ENCODE results near the gene TSPAN31.

DNA sequence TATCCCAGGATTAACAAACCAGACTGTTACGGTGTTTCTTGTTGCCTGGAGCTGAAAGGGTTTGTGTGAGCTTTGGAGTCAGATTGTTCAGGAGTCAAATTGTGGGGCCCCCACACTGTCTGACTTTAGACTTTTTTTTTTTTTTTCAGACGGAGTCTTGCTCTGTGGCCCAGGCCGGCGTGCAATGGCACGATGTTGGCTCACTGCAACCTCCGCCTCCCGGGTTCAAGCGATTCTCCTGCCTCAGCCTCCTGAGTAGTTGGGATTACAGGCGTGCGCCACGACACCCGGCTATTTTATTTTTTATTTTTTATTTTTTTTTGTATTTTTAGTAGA lies 38.6 kb downstream of the TSPAN31 start:
- TF ChIP-seq, protein P1, sequence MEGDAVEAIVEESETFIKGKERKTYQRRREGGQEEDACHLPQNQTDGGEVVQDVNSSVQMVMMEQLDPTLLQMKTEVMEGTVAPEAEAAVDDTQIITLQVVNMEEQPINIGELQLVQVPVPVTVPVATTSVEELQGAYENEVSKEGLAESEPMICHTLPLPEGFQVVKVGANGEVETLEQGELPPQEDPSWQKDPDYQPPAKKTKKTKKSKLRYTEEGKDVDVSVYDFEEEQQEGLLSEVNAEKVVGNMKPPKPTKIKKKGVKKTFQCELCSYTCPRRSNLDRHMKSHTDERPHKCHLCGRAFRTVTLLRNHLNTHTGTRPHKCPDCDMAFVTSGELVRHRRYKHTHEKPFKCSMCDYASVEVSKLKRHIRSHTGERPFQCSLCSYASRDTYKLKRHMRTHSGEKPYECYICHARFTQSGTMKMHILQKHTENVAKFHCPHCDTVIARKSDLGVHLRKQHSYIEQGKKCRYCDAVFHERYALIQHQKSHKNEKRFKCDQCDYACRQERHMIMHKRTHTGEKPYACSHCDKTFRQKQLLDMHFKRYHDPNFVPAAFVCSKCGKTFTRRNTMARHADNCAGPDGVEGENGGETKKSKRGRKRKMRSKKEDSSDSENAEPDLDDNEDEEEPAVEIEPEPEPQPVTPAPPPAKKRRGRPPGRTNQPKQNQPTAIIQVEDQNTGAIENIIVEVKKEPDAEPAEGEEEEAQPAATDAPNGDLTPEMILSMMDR (IDR thresholded peaks at IDR 0.05; ENCODE audit: borderline replicate concordance, extremely low read depth, low read length, poor library complexity, severe bottlenecking), result no peak
- no peak for TF ChIP-seq EZH2 (IDR thresholded peaks at IDR 0.05; ENCODE audit: borderline replicate concordance, low read depth, low read length, severe bottlenecking)

All from DND-41 (cell line).